Stimulated activated naive B cell treated with anti-CD40 and anti-IgM and Interleukin-4, amounts not matched to agents 10 μg/mL and 1 μg/mL and 100 μg/mL, for 72 hours (primary cell): ENCODE results near the gene RAB3A.
A peak's percentile ranks its signal among the peaks of the same experiment; 100 is the strongest.

ENCODE experiments used
- ATAC-seq, 2 donors: fragments of 150-1000 bp; cut with Tn5 transposase; replicated peaks; 2 replicates each; pipeline ENCODE4 v1.10.0; 2021; ENCODE audit warnings: moderate library complexity in 1 of 2
- DNase-seq: peaks from one replicate; pipeline ENCODE4 v3.0.0; 2021
- H3K27ac Mint-ChIP-seq: one replicate; pipeline ENCODE4 v1.8.0; 2022; ENCODE audit warnings: mild to moderate bottlenecking, mixed read lengths
- H3K27me3 Mint-ChIP-seq, 2 donors: one replicate each; pipeline ENCODE4 v1.8.0; 2022; ENCODE audit warnings: mixed read lengths in 2 of 2
- H3K36me3 Mint-ChIP-seq, 2 donors: one replicate each; pipeline ENCODE4 v1.8.0; 2022; ENCODE audit warnings: mixed read lengths in 2 of 2, mild to moderate bottlenecking in 1 of 2
- H3K4me1 Mint-ChIP-seq, 2 donors: one replicate each; pipeline ENCODE4 v1.8.0; 2022; ENCODE audit warnings: mixed read lengths in 2 of 2, mild to moderate bottlenecking in 1 of 2
- H3K4me3 Mint-ChIP-seq, 2 donors: one replicate each; pipeline ENCODE4 v1.8.0; 2022; ENCODE audit warnings: mild to moderate bottlenecking in 2 of 2, mixed read lengths in 2 of 2, moderate library complexity in 1 of 2
- H3K9me3 Mint-ChIP-seq, 2 donors: one replicate each; pipeline ENCODE4 v1.8.0; 2022; ENCODE audit warnings: mixed read lengths in 2 of 2, mild to moderate bottlenecking in 1 of 2

Gene RAB3A

DNA sequence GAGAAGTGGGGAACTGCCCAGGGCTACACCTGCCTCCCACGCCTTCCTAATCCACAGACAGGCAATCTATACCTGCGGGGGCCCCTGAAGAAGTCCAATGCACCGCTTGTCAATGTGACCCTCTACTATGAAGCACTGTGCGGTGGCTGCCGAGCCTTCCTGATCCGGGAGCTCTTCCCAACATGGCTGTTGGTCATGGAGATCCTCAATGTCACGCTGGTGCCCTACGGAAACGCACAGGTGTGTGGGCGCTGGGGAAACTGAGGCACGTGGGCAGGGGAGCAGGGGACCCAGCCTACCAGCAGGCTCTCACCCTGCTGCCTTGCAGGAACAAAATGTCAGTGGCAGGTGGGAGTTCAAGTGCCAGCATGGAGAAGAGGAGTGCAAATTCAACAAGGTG, 28.9 kb downstream of the RAB3A start:
- Mint-ChIP-seq H3K36me3 (peaks cover 56 to 75% of the 10 kb centered on the region in 2 donors), H3K4me1 (peaks cover 52 to 91% of the 10 kb centered on the region in 2 donors), H3K27ac (peak overlapping the region; percentile 99), H3K27me3 (no peaks in the 10 kb centered on the region), H3K9me3 (no peaks in the 10 kb centered on the region), H3K4me3 (peak overlapping the region; percentile 94 to 98)
- no peak for DNase-seq
- ATAC-seq, result no peak

DNA sequence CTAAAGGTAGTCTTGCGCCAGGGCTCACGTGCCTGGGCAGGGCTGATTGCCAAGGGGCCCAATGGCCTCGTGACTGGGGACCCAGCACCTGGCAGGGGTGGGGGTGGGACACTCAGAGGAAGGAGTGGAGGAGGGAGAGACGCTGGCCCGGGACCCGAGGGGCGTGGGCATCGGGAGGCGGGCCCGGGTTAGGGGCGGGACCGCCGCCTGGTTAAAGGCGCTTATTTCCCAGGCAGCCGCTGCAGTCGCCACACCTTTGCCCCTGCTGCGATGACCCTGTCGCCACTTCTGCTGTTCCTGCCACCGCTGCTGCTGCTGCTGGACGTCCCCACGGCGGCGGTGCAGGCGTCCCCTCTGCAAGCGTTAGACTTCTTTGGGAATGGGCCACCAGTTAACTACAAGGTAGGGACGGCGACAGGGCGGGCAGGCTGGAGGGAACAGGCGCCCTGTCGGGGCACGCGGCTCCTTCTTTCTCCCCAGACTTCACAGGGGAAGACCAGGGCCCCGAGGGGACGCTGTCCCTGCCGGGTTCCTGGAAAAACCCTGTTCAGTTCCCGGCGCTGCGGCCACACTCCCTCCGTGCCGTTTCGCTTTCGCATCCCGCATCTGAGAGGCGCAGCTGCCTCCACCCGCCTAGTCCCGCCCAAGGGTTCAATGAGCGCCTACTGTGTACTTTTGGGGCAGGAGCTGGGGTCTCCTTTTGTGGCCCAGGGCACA, 30.1 kb downstream of the RAB3A start, which contains the start of gene IFI30:
TSS of gene IFI30 (plus strand) at position 242 of the 717 bp plus-strand sequence. CDS start at position 271, 29 bp downstream.
- peak; percentile 65 to 72 for ATAC-seq
- H3K27ac Mint-ChIP-seq, result peak within 1 kb of the TSS; percentile 99
- peaks cover 56 to 92% of the 10 kb centered on the region in 2 donors for H3K4me1 Mint-ChIP-seq
- DNase-seq, result peak; percentile 92
- peaks cover 0 to 3% of the 10 kb centered on the region in 2 donors for H3K9me3 Mint-ChIP-seq
- no peaks in the 10 kb centered on the region for H3K27me3 Mint-ChIP-seq
- H3K4me3 Mint-ChIP-seq, result peak within 1 kb of the TSS; percentile 94 to 98
- peaks cover 53 to 75% of the 10 kb centered on the region in 2 donors for H3K36me3 Mint-ChIP-seq

DNA sequence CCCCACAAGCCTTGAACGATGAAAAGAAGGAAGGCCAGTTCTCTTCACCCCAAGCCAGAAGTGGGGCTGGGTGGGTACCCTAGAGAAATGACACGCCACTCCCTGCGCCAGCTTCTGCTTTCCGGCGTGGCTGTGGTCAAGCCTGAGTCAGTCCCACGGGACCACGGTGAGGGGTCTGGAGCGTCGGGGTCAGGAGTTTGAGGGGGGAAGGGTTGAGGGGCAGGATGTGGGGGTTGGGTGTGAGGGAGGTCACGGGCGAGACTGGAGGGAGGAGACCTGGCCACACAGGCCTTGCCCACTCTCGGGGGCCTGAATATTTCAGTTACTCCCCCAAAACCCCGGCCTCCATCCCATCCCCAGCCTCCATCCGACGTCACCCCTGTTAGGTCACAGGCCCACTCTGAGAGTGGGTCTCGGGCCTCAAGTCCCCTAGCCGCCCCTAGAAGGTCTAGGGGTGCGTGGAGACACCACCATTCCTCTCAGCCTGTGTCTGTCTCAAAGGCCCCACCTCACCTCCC, 30.7 kb downstream of the RAB3A start:
- Mint-ChIP-seq H3K36me3 (peaks cover 54 to 75% of the 10 kb centered on the region in 2 donors), H3K27me3 (no peaks in the 10 kb centered on the region), H3K4me3 (peak overlapping the region; percentile 94 to 98), H3K27ac (peak overlapping the region; percentile 99), H3K4me1 (peaks cover 59 to 96% of the 10 kb centered on the region in 2 donors), H3K9me3 (peaks cover 0 to 3% of the 10 kb centered on the region in 2 donors)
- peak; percentile 82 for DNase-seq
- peak; percentile 31 to 37 for ATAC-seq

DNA sequence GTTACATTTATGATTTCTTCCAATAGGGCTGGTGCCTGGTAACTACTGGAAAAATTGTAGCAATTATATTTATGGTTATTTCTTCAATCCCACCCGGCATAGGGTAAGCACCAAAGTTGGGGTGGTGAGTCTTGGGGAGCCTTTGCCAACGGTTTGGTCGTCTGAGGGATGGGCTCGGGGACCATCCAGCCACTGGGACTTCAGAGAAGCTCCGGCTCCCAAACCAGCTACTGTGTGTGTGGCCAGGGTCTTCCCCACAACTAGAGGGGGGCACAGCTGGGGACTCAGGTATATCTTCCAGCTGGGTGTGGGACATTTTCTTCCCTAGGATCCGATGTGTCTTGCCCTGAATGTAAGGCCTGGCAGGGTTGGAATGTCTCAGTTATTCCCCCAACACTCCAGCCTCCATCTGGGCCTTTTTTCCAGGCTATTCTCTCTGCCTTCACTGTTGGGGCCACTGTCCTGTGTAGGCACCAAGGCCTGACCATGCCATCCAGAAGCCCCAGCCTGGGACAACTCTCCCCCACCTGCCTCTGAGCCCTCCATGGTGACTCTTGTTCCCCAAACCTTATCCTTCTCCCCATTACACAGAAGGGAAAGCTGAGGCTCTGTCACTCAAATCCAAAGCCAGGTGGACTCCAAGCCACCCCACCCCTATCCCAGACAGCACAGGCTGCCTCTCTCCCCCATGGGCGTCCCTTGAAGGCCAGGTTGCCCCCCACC, 31.4 kb downstream of the RAB3A start:
- Mint-ChIP-seq H3K4me1 (peaks cover 59 to 94% of the 10 kb centered on the region in 2 donors), H3K4me3 (peak overlapping the region; percentile 94 to 98)

DNA sequence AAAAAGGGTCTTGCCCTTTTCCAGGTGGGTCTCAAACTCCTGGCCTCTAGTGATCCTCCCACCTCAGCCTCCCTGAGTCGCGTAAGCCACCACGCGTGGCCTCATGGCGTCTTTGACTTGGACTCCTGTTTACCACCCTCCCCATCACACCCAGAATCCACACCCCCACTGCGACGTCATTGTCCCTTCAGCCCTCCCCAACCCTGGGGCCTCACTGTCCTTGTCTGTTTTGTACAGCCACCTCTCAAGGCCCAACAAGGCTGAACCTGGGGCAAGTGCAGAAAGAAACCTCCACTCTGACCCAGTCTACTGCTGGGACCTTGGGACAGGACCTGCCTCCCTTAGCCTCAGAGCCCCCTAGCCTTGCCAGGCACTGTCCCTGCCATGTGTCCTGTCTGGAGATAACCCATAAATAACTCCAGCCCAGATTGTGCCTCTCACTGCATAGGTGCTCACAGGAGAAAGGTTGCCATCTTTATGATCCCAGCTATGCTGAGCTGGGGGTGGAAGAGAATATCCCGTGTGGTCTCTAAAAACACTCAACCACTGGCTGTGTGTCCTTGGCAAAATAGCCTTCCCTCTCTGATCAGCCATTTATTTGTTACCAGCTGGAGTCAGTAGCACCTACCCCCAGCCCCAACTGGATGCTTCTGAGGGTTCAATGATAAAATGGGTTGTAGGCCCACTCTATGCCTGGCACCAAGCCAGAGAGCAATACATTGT, 32.1 kb downstream of the RAB3A start:
- peak overlapping the region; percentile 99 for H3K27ac Mint-ChIP-seq
- H3K4me3 Mint-ChIP-seq, result peak overlapping the region; percentile 64 to 73
- H3K27me3 Mint-ChIP-seq, result no peaks in the 10 kb centered on the region
- peaks cover 56 to 87% of the 10 kb centered on the region in 2 donors for H3K4me1 Mint-ChIP-seq
- H3K9me3 Mint-ChIP-seq, result peaks cover 0 to 3% of the 10 kb centered on the region in 2 donors
- ATAC-seq (no peak), DNase-seq (no peak)
- peaks cover 53 to 74% of the 10 kb centered on the region in 2 donors for H3K36me3 Mint-ChIP-seq

More for the DNA sequence above, 31.4 kb downstream of the RAB3A start:
- Mint-ChIP-seq H3K27ac (peak overlapping the region; percentile 99), H3K36me3 (peaks cover 52 to 74% of the 10 kb centered on the region in 2 donors), H3K27me3 (no peaks in the 10 kb centered on the region), H3K9me3 (peaks cover 0 to 3% of the 10 kb centered on the region in 2 donors)
- DNase-seq (no peak), ATAC-seq (no peak)

DNA sequence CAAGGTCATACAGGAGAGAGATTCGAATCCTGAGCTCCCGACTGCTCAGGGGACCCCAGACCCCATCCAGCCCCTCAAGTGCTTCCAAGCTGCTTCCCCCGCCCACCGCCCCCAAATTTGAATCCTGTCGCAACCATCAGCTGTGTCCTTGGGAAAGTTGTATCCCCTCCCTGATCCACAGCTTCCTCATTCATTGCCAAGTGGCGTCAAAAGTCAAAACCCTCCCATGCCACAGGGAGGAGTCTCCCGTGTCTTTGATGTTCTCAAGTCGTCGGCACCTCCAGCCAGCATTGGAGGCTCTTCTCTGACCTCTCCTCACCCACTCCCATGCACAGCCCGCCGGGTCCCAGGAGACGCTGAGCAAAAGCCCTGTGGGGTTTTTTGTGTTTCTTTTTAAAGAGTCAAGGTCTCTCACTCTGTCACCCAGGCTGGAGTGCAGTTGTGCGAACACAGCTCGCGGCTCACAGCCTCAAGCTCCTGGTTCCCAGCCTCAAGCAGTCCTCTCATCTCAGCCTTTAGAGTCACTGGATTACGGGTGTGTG, 33.1 kb downstream of the RAB3A start:
- H3K9me3 Mint-ChIP-seq, result peaks cover 0 to 3% of the 10 kb centered on the region in 2 donors

DNA sequence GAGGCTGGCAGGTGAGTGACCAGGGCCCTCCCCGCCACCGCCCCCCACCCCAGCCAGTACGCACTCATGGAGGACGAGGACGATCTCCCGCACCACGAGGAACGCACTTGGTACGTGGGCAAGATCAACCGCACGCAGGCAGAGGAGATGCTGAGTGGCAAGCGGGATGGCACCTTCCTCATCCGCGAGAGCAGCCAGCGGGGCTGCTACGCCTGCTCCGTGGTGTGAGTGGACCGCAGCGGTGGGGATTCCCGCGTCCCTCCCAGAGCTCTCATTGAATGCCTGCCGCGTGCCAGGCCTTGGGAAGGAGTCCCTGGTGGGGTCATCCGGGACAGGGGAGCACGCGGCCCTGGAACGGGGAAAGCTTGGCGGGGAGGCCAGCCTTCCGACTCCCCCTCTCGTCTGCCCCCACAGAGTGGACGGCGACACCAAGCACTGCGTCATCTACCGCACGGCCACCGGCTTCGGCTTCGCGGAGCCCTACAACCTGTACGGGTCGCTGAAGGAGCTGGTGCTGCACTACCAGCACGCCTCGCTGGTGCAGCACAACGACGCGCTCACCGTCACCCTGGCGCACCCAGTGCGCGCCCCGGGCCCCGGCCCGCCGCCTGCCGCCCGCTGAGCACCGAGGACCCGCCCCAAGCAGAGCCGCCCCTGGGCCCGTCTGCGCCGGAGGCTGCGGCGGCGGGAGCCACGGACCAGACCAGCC, 35.0 kb downstream of the RAB3A start:
- H3K27me3 Mint-ChIP-seq, result no peaks in the 10 kb centered on the region

More for the DNA sequence above, 33.1 kb downstream of the RAB3A start:
- H3K27me3 Mint-ChIP-seq, result no peaks in the 10 kb centered on the region
- H3K27ac Mint-ChIP-seq, result peak overlapping the region; percentile 99
- peak; percentile 86 for DNase-seq
- H3K4me3 Mint-ChIP-seq, result peak overlapping the region; percentile 64 to 73
- peaks cover 54 to 76% of the 10 kb centered on the region in 2 donors for H3K36me3 Mint-ChIP-seq
- peak; percentile 44 to 47 for ATAC-seq
- H3K4me1 Mint-ChIP-seq, result peaks cover 49 to 80% of the 10 kb centered on the region in 2 donors

DNA sequence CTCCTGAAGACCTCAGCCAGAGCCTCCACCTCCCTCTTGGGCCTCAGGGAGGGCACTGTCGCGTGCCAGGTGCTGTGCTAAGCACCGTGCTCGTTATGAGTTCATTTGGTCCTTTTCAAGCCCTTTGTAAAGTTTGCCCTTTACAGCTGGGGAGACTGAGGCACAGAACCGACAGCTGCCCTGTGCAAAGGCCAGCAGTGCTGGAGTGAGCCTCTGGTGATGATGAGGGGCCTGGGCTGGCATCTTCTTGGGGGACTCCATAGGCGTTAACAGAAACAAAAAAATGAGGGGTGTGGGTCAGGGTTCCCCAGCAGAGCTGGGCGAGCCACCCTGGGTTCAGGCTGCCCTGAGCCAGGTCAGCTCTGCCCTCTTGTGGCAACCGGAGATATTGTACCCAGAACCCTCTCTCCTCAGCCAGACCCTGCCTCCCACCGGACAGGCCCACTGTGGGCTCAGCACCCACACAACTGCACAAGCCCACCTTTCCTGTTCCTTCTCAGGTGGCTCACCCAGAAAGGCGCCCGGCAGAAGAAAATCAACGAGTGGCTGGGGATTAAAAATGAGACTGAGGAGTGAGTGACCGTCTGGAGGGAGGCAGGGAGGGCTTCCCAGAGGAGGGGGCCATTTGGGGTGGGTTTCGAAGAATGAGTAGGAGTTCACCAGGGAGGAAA, 35.7 kb downstream of the RAB3A start:
- Mint-ChIP-seq H3K27me3 (no peaks in the 10 kb centered on the region), H3K4me1 (peaks cover 41 to 54% of the 10 kb centered on the region in 2 donors), H3K9me3 (peaks cover 0 to 4% of the 10 kb centered on the region in 2 donors), H3K4me3 (peak overlapping the region; percentile 41 to 48), H3K27ac (peak overlapping the region; percentile 92), H3K36me3 (peaks cover 43 to 64% of the 10 kb centered on the region in 2 donors)
- ATAC-seq (peak; percentile 49 to 56), DNase-seq (peak; percentile 58)

More for the DNA sequence above, 35.0 kb downstream of the RAB3A start:
- Mint-ChIP-seq H3K27ac (peak overlapping the region; percentile 99), H3K4me1 (peaks cover 41 to 61% of the 10 kb centered on the region in 2 donors), H3K4me3 (peak overlapping the region; percentile 78 to 91), H3K9me3 (peaks cover 0 to 4% of the 10 kb centered on the region in 2 donors), H3K36me3 (peaks cover 40 to 62% of the 10 kb centered on the region in 2 donors)
- ATAC-seq (no peak), DNase-seq (no peak)

DNA sequence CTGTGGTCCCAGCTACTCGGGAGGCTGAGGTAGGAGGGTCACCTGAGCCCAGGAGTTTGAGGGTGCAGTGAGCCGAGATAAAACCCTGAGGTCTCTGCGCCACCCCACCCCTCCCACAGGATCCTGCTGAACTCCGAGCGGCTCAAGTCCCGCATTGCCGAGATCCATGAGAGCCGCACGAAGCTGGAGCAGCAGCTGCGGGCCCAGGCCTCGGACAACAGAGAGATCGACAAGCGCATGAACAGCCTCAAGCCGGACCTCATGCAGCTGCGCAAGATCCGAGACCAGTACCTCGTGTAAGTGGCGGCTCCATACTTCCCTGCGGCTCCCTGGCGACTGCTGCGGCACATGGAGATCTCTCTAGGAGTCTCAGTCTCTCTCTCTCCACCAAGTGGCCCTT, 36.8 kb downstream of the RAB3A start:
- Mint-ChIP-seq H3K4me1 (peaks cover 33 to 44% of the 10 kb centered on the region in 2 donors), H3K27me3 (no peaks in the 10 kb centered on the region), H3K27ac (no peak overlapping the region), H3K4me3 (no peak overlapping the region), H3K9me3 (peaks cover 0 to 4% of the 10 kb centered on the region in 2 donors), H3K36me3 (peaks cover 43 to 65% of the 10 kb centered on the region in 2 donors)
- no peak for DNase-seq
- ATAC-seq, result no peak

DNA sequence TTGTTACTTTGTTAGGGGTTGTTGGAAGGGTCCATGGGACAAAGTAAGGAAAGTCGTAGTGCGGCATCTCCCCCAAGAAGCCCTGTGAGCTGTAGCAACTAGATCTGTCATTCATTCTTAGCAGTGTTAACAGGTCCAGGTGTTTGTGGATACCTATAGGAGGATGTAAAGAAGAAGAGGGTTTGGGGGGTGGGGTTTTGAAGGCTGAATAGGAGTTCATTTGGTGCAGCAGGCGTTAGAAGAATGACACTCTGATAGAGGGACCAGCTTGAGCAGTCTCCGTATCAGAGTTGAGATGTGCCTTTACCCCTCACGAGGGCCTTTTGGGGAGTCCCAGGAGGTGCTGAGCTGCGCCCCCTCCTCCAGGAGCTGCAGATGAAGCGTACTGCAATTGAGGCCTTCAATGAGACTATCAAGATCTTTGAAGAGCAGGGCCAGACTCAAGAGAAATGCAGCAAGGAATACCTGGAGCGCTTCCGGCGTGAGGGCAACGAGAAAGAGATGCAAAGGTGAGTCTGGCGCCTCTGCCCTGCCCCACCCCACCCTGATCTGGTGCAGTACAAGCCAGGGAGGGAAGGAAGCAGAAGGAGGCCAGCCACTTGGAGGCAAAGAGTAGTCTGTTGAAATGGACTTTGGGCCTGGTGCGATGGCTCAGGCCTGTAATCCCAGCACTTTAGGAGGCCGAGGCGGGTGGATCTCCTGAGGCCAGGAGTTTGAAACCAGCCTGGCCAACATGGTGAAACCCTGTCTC, 37.9 kb downstream of the RAB3A start:
- Mint-ChIP-seq H3K36me3 (peaks cover 42 to 60% of the 10 kb centered on the region in 2 donors), H3K27ac (no peak overlapping the region), H3K27me3 (no peaks in the 10 kb centered on the region), H3K9me3 (peaks cover 0 to 4% of the 10 kb centered on the region in 2 donors), H3K4me3 (peak overlapping the region in 1 of 2 donors; percentile 34), H3K4me1 (peaks cover 32 to 40% of the 10 kb centered on the region in 2 donors)
- ATAC-seq, result no peak
- no peak for DNase-seq

DNA sequence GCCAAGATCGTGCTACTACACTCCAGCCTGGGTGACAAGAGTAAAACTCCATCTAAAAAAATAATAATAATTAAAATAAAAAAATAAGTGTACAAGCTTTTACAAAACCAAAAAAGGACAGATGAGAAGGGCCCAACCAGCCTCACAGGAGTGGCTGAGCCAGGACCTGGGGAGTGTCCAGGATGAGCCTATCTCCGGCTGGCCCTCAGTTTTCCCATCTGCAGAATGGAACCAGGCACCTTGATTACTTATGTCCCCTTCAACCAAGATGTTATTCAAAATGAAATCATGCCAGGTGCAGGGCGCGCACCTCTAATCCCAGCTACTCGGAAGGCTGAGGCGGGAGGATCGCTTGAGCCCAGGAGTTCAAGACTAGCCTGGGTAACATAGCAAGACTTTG, 39.8 kb downstream of the RAB3A start:
- no peak overlapping the region for H3K4me3 Mint-ChIP-seq
- no peaks in the 10 kb centered on the region for H3K27me3 Mint-ChIP-seq
- peaks cover 0 to 1% of the 10 kb centered on the region in 2 donors for H3K9me3 Mint-ChIP-seq

DNA sequence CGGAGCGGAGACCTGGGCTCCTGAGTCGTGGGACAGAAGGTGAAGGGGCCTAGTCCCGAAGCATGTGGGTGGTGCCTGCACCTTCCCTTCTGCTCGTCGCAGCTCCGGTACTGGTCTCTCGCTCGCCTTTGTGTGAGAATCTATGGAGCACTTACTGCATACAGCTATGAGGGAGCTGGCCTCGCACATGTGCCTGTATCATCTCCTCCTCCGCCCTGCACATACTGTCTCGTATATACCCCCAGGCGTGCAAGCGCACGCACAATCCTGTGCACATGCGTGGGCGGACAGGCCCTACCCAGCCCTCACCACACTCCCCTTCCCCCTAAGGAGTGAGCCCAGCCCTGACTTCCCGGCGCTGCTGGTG, 42.2 kb downstream of the RAB3A start:
- Mint-ChIP-seq H3K4me1 (peaks cover 17 to 24% of the 10 kb centered on the region in 2 donors), H3K4me3 (peak overlapping the region; percentile 51 to 70), H3K36me3 (peaks cover 20 to 36% of the 10 kb centered on the region in 2 donors), H3K9me3 (peaks cover 0 to 1% of the 10 kb centered on the region in 2 donors), H3K27ac (peak overlapping the region; percentile 47), H3K27me3 (no peaks in the 10 kb centered on the region)
- ATAC-seq (peak; percentile 12 to 38), DNase-seq (no peak)

More for the DNA sequence above, 39.8 kb downstream of the RAB3A start:
- Mint-ChIP-seq H3K27ac (no peak overlapping the region), H3K36me3 (peaks cover 35 to 54% of the 10 kb centered on the region in 2 donors), H3K4me1 (peaks cover 22 to 30% of the 10 kb centered on the region in 2 donors)
- DNase-seq (no peak), ATAC-seq (no peak)
